A673 (cell line): ENCODE measurements around the gene USPL1.

Experiments used
- CTCF ChIP-seq: fragments of 300-800, 200-600 bp; sonication (generic); conservative IDR thresholded peaks from 2 replicates; pipeline ENCODE4 v1.5.1; 2017; ENCODE audit warnings: low read depth, mild to moderate bottlenecking, antibody characterized with exemption, low read length, moderate library complexity, mixed read lengths
- EZH2 ChIP-seq: fragments of 200-600 bp; sonication (generic); IDR thresholded peaks from 2 replicates; pipeline ENCODE4 v1.6.1; 2017; ENCODE audit warnings: borderline replicate concordance, low read depth, mild to moderate bottlenecking, mixed read lengths, antibody characterized with exemption, low read length; ENCODE audit not compliant: poor library complexity, severe bottlenecking

DNA sequence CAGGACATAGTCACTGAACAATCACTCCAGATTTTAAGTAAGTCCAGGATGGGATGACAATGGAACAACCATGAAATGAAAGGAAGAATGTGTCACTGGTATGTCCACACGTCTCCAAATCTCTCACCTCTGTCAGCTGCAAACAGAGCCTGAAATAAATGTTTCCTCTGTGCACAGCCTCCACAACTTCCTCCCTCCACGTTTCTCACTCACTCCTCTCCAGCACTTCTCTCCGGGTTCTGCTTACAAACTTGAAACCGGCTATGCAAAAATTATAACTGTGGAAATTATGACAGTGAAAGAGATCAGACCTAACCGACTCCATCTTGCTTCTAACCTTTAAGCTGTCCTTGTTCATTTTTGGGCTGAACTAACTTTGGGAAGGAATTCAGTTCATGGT, 82.6 kb downstream of the USPL1 start:
- TF ChIP-seq EZH2 (no peak), CTCF (no peak)
